H1 (cell line): ENCODE data around the gene PRDX2. TPM values are rescaled to one million over a fixed set of nuclear protein-coding genes. Genes with fewer than 3 reads are reported as not detected.

ENCODE experiments used
- ATF2 ChIP-seq: IDR thresholded peaks from 2 replicates; pipeline ENCODE4 v1.6.1; 2012; ENCODE audit warnings: low read length, inconsistent platforms
- BACH1 ChIP-seq: IDR thresholded peaks from 2 replicates; pipeline ENCODE4 v1.6.1; 2012; ENCODE audit warnings: low read length, improper control_type of control experiment
- BRCA1 ChIP-seq: IDR thresholded peaks from 2 replicates; pipeline ENCODE4 v1.6.1; 2012; ENCODE audit warnings: low read depth, low read length, improper control_type of control experiment
- CEBPB ChIP-seq: IDR thresholded peaks from 2 replicates; pipeline ENCODE4 v1.6.1; 2012; ENCODE audit warnings: low read depth, low read length
- CHD2 ChIP-seq: IDR thresholded peaks from 2 replicates; pipeline ENCODE4 v1.6.1; 2012; ENCODE audit warnings: low read length, improper control_type of control experiment
- CTBP2 ChIP-seq: IDR thresholded peaks from 2 replicates; pipeline ENCODE4 v1.7.0; 2011; ENCODE audit warnings: borderline replicate concordance, mild to moderate bottlenecking, moderate library complexity, mixed read lengths, low read length; ENCODE audit not compliant: insufficient read depth, insufficient read length
- EGR1 ChIP-seq: IDR thresholded peaks from 2 replicates; pipeline ENCODE4 v1.6.1; 2011; ENCODE audit warnings: low read depth, low read length, borderline replicate concordance
- GABPA ChIP-seq: IDR thresholded peaks from 2 replicates; pipeline ENCODE4 v1.6.1; 2011; ENCODE audit warnings: mild to moderate bottlenecking, low read length, moderate library complexity, borderline replicate concordance; ENCODE audit not compliant: insufficient read depth
- JUN ChIP-seq: IDR thresholded peaks from 2 replicates; pipeline ENCODE4 v1.6.1; 2011; ENCODE audit warnings: low read depth, mild to moderate bottlenecking, improper control_type of control experiment, low read length
- KDM5A ChIP-seq: fragments of 200-600 bp; IDR thresholded peaks from 2 replicates; pipeline ENCODE4 v1.7.1; 2012; ENCODE audit warnings: mild to moderate bottlenecking, low read length, inconsistent platforms, mixed read lengths
- NANOG ChIP-seq: IDR thresholded peaks from 2 replicates; pipeline ENCODE4 v1.6.1; 2011; ENCODE audit warnings: low read length, low read depth, mild to moderate bottlenecking, inconsistent platforms; ENCODE audit not compliant: insufficient read depth, poor library complexity, severe bottlenecking
- PHF8 ChIP-seq: fragments of 200-600 bp; sonication (generic); conservative IDR thresholded peaks from 2 replicates; pipeline ENCODE4 v1.7.1; 2012; ENCODE audit warnings: low read depth, mild to moderate bottlenecking, inconsistent platforms, low read length, moderate library complexity
- POU5F1 ChIP-seq: IDR thresholded peaks from 2 replicates; pipeline ENCODE4 v1.6.1; 2011; ENCODE audit warnings: low read depth, mild to moderate bottlenecking, low read length, moderate library complexity
- RAD21 ChIP-seq, 2 experiments: IDR thresholded peaks in 1 of 2; conservative IDR thresholded peaks in 1 of 2; 2 replicates each; pipeline ENCODE4 v1.6.1; 2011; ENCODE audit warnings: low read depth in 2 of 2, low read length in 2 of 2, improper control_type of control experiment in 1 of 2, inconsistent platforms in 1 of 2, mild to moderate bottlenecking in 1 of 2, moderate library complexity in 1 of 2
- RBBP5 ChIP-seq: IDR thresholded peaks from 2 replicates; pipeline ENCODE4 v1.7.1; 2012; ENCODE audit warnings: low read depth, mild to moderate bottlenecking, inconsistent platforms, low read length, moderate library complexity, borderline replicate concordance
- SAP30 ChIP-seq: fragments of 300-600 bp; sonication (generic); IDR thresholded peaks from 2 replicates; pipeline ENCODE4 v1.7.1; 2012; ENCODE audit warnings: low read length, moderate library complexity, mild to moderate bottlenecking, inconsistent platforms; ENCODE audit not compliant: insufficient read depth, insufficient replicate concordance
- SP1 ChIP-seq: IDR thresholded peaks from 2 replicates; pipeline ENCODE4 v1.6.1; 2011; ENCODE audit warnings: low read depth, low read length
- SP4 ChIP-seq: IDR thresholded peaks from 2 replicates; pipeline ENCODE4 v1.6.1; 2012; ENCODE audit warnings: low read length, inconsistent platforms
- TCF12 ChIP-seq: IDR thresholded peaks from 2 replicates; pipeline ENCODE4 v1.6.1; 2011; ENCODE audit warnings: low read depth, mild to moderate bottlenecking, low read length
- YY1 ChIP-seq: IDR thresholded peaks from 2 replicates; pipeline ENCODE4 v1.6.1; 2011; ENCODE audit warnings: low read depth, mild to moderate bottlenecking, low read length
- polyA plus RNA-seq, 7 experiments: library from polyadenylated mRNA; depleted of rRNA in 3 of 7; stranded (reverse) in 5 of 7; unstranded in 2 of 7; fragments of >200 nt in 5 of 7; fragments of 200-250 nt in 2 of 7; gene quantifications; 1 replicate in 5 of 7; 2 replicates in 1 of 7; 4 replicates in 1 of 7; pipeline versions ENCODE4 v1.2.1 to v1.2.3, GENCODE V29; 2011 to 2013; ENCODE audit warnings: missing spikeins in 2 of 7, mixed read lengths in 2 of 7
- total RNA-seq: library from RNA; stranded (reverse); fragmentation: NEBNext Ultra II Directional; extraction: Animal tissue kit (Norgen Biotek cat#: 25700); gene quantifications from 2 replicates; pipeline ENCODE4 v1.2.1, GENCODE V29; 2021
- TF ChIP-seq, protein P1 (sequence below): IDR thresholded peaks from 2 replicates; pipeline ENCODE4 v1.6.1; 2011; ENCODE audit warnings: low read depth, mild to moderate bottlenecking, low read length; ENCODE audit not compliant: insufficient read depth

PRDX2 gene
- total and polyA plus RNA-seq, 2 of the 8 experiments (the other 6 are each of a cell fraction or from before 2014, with no cell fraction given): 380 to 748 TPM

DNA sequence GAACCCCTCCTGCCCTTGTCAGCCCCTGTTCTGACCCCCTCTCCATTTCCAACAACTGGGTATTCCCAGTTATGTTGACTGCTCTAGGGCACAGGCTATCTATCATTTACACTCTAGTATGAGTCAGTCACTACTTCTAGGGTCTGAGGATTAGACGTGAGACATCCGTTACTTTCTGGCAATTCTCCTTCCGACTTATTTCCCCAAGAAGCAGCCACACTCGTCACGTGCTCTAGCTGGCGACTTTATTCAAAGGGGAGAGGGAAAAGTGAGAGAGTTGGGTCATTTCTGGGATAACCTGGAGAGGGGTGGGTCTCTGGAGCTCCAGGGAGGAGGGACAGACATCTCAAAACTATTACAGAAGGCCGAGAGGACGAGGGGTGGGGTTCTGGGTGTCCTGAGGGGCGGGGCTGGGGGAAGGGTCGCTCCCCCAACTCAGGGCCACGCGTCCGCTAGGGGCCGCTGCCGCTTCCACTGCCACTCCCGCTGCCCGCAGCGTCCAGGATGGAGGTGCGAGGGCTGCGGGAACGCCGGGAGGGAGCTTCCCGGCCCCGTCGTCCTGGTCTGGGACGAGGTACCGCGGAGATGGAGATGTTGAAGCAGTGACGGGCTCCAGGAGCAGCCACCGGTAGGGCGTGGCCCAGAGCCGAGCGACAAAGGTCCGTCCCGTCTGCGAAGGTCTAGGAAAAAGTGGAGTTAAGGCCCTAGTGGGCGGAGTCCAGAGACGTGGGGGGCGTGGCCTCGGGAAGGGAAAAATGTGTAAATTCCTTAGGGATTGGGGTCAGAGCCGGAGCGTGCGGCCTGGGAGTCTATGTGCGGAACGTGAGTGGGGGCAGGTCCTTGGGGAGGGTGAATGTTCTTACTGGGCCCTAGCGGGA is 23.9 kb upstream of the PRDX2 start (continued):
- TF ChIP-seq BACH1: 0 out of 2 replicates have a peak, but pooled peaks have one; percentile 42
- TF ChIP-seq SAP30: no peak
- no peak; the same call in 1 of the 2 replicates for TF ChIP-seq BRCA1
- no peak for TF ChIP-seq CEBPB
- TF ChIP-seq CHD2: no peak
- no peak for TF ChIP-seq JUN
- no peak for TF ChIP-seq KDM5A
- peak; percentile 42; the same call in 1 of the 2 replicates for TF ChIP-seq SP1
- TF ChIP-seq CTBP2: no peak
- TF ChIP-seq RBBP5: no peak
- peak; percentile 25 to 46; a peak in 2 of 4 replicates for TF ChIP-seq RAD21 (IDR thresholded peaks at IDR 0.05 in 1 of 2, conservative IDR thresholded peaks at IDR 0.05 in 1 of 2; ENCODE audit: low read depth in 2 of 2, low read length in 2 of 2)
- peak; percentile 54; the same call in 1 of the 2 replicates for TF ChIP-seq SP4
- TF ChIP-seq ATF2: no peak; the same call in 1 of the 2 replicates
- TF ChIP-seq TCF12: 0 out of 2 replicates have a peak, but pooled peaks have one; percentile 2
- TF ChIP-seq, protein P1, sequence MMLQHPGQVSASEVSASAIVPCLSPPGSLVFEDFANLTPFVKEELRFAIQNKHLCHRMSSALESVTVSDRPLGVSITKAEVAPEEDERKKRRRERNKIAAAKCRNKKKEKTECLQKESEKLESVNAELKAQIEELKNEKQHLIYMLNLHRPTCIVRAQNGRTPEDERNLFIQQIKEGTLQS: no peak
- no peak for TF ChIP-seq YY1
- TF ChIP-seq POU5F1: no peak
- no peak for TF ChIP-seq GABPA
- TF ChIP-seq NANOG: no peak
- peak; percentile 71 for TF ChIP-seq PHF8
- TF ChIP-seq EGR1: no peak
